Measurements from ENCODE around the gene DGKZ.

Gene DGKZ

DNA sequence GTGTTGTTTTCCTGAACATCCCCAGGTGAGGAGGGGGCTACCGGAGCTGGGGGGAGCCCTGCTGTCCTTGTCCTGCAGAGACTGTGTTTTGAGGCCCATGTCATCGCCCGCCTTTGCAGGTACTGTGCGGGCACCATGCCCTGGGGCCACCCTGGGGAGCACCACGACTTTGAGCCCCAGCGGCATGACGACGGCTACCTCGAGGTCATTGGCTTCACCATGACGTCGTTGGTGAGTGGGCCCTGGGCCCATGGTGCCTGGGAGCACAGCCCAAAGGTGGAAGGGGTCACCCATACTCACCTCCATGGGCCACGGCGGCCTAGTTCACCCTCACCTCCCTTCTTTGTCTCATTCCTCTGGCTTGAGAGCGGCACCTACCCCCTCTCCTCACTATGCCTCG is 27.6 kb downstream of the DGKZ start:
- DNase-seq (ENCODE audit: low read depth in 1 of 2, low spot score in 1 of 2), result no peak
- H3K27ac ChIP-seq (replicated peaks), result no peak overlapping the region
- H3K4me3 ChIP-seq (replicated peaks; ENCODE audit: insufficient read depth, low read length), result no peak overlapping the region
- H3K27me3 ChIP-seq (ENCODE audit: insufficient read depth, poor library complexity, severe bottlenecking), result no peaks in the 10 kb centered on the region
- TF ChIP-seq POLR2AphosphoS5 (IDR thresholded peaks at IDR 0.05; ENCODE audit: low read depth) (no peak), CTCF (IDR thresholded peaks at IDR 0.05; ENCODE audit: insufficient read depth, low read length) (no peak)

DNA sequence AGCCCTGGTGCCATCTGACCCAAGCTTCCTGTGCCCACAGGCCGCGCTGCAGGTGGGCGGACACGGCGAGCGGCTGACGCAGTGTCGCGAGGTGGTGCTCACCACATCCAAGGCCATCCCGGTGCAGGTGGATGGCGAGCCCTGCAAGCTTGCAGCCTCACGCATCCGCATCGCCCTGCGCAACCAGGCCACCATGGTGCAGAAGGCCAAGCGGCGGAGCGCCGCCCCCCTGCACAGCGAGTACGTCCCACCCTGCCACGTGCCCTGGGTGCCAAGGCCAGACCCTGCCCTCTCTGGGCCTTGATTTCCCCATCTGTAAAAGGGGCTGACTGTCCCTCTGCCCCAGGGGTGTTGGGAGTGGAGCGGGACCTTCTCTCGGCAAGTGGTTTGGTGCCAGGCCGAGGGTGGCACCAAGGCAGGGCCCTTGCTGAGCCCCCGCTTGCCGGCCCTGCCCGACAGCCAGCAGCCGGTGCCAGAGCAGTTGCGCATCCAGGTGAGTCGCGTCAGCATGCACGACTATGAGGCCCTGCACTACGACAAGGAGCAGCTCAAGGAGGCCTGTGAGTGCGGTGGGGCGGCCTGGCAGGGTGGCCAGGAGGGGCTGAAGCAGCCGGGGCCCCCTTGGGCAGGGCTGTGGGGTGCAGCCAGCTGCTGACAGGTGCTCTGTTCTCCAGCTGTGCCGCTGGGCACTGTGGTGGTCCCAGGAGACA is 28.3 kb downstream of the DGKZ start:
- TF ChIP-seq POLR2AphosphoS5 (IDR thresholded peaks at IDR 0.05; ENCODE audit: low read depth), result no peak
- TF ChIP-seq SPI1 (IDR thresholded peaks at IDR 0.05; ENCODE audit: borderline replicate concordance, low read depth), result no peak
- TF ChIP-seq REST (IDR thresholded peaks at IDR 0.05; ENCODE audit: insufficient replicate concordance, low read depth), result no peak
- no peak for TF ChIP-seq GABPA (IDR thresholded peaks at IDR 0.05; ENCODE audit: low read depth)
- no peak for TF ChIP-seq CTCF (IDR thresholded peaks at IDR 0.05; ENCODE audit: insufficient read depth, low read length)
- Histone ChIP-seq H3K27me3 (ENCODE audit: insufficient read depth, poor library complexity, severe bottlenecking) (peaks cover 3% of the 10 kb centered on the region), H3K27ac (replicated peaks) (no peak overlapping the region), H3K4me3 (replicated peaks; ENCODE audit: insufficient read depth, low read length) (no peak overlapping the region)
- DNase-seq (ENCODE audit: low read depth in 1 of 2, low spot score in 1 of 2), result no peak

- DNase-seq (ENCODE audit: low read depth in 1 of 2, low spot score in 1 of 2), result no peak
- peaks cover 8% of the 10 kb centered on the region for H3K27me3 ChIP-seq (ENCODE audit: insufficient read depth, poor library complexity, severe bottlenecking)
- TF ChIP-seq POLR2AphosphoS5 (IDR thresholded peaks at IDR 0.05; ENCODE audit: low read depth) (no peak), REST (IDR thresholded peaks at IDR 0.05; ENCODE audit: insufficient replicate concordance, low read depth) (no peak), GABPA (IDR thresholded peaks at IDR 0.05; ENCODE audit: low read depth) (no peak), SPI1 (IDR thresholded peaks at IDR 0.05; ENCODE audit: borderline replicate concordance, low read depth) (no peak), CTCF (IDR thresholded peaks at IDR 0.05; ENCODE audit: insufficient read depth, low read length) (no peak)
- no peak overlapping the region for H3K4me3 ChIP-seq (replicated peaks; ENCODE audit: insufficient read depth, low read length)
- no peak overlapping the region for H3K27ac ChIP-seq (replicated peaks)
These were observed 29.2 kb downstream of the DGKZ start for GRCh38 chr11:46376258-46377050.

All from HL-60 (cell line).